ENCODE results near the gene REPS1.
"Not testable (repeated sequence)": the region's sequence is repeated elsewhere in the genome, so short reads cannot be mapped to it uniquely, and the experiment has no call there.

The REPS1 gene

GRCh38 chr6:138997136-138997535 lies 9.1 kb upstream of the REPS1 start:
- H3K27ac ChIP-seq (ENCODE audit: low read depth, low read length) = no peak overlapping the region
- WGBS = 94% methylated on average over 4 of the region's 5 CpGs
- H3K27me3 ChIP-seq (ENCODE audit: insufficient read depth, low read length) = no peaks in the 10 kb centered on the region
- H3K9me3 ChIP-seq (ENCODE audit: insufficient read depth, low read depth, low read length) = no peaks in the 10 kb centered on the region
- H3K36me3 ChIP-seq (ENCODE audit: insufficient read depth, low read length) = no peaks in the 10 kb centered on the region
- peaks cover 16% of the 10 kb centered on the region for H3K4me1 ChIP-seq (ENCODE audit: insufficient read depth, low read length)
- no peak overlapping the region for H3K9ac ChIP-seq (ENCODE audit: low read depth, low read length)
- H3K4me3 ChIP-seq (ENCODE audit: low read length) = no peak overlapping the region

GRCh38 chr6:138996524-138996923 lies 8.5 kb upstream of the REPS1 start:
- no peaks in the 10 kb centered on the region for H3K27me3 ChIP-seq (ENCODE audit: insufficient read depth, low read length)
- H3K9ac ChIP-seq (ENCODE audit: low read depth, low read length) = no peak overlapping the region
- H3K4me1 ChIP-seq (ENCODE audit: insufficient read depth, low read length) = peaks cover 16% of the 10 kb centered on the region
- no peaks in the 10 kb centered on the region for H3K36me3 ChIP-seq (ENCODE audit: insufficient read depth, low read length)
- H3K27ac ChIP-seq (ENCODE audit: low read depth, low read length) = no peak overlapping the region
- H3K4me3 ChIP-seq (ENCODE audit: low read length) = no peak overlapping the region
- 88% methylated on average over 3 of the region's 3 CpGs for WGBS
- no peaks in the 10 kb centered on the region for H3K9me3 ChIP-seq (ENCODE audit: insufficient read depth, low read depth, low read length)

GRCh38 chr6:138993410-138993809 lies 5.4 kb upstream of the REPS1 start:
- H3K9ac ChIP-seq (ENCODE audit: low read depth, low read length); H3K36me3 ChIP-seq (ENCODE audit: insufficient read depth, low read length); H3K4me3 ChIP-seq (ENCODE audit: low read length); H3K9me3 ChIP-seq (ENCODE audit: insufficient read depth, low read depth, low read length); H3K27me3 ChIP-seq (ENCODE audit: insufficient read depth, low read length); H3K27ac ChIP-seq (ENCODE audit: low read depth, low read length): not testable (repeated sequence)
- peaks cover 20% of the 10 kb centered on the region for H3K4me1 ChIP-seq (ENCODE audit: insufficient read depth, low read length)
- WGBS = 83% methylated on average over 1 of the region's 1 CpG

GRCh38 chr6:138992965-138993364 lies 4.9 kb upstream of the REPS1 start:
- not testable (repeated sequence) for H3K9ac ChIP-seq (ENCODE audit: low read depth, low read length); H3K27me3 ChIP-seq (ENCODE audit: insufficient read depth, low read length); H3K9me3 ChIP-seq (ENCODE audit: insufficient read depth, low read depth, low read length); H3K36me3 ChIP-seq (ENCODE audit: insufficient read depth, low read length); H3K4me3 ChIP-seq (ENCODE audit: low read length); H3K27ac ChIP-seq (ENCODE audit: low read depth, low read length)
- H3K4me1 ChIP-seq (ENCODE audit: insufficient read depth, low read length) = peaks cover 22% of the 10 kb centered on the region
- WGBS = 93% methylated on average over 5 of the region's 5 CpGs

- no peak overlapping the region for H3K27ac ChIP-seq (ENCODE audit: low read depth, low read length)
- no peaks in the 10 kb centered on the region for H3K27me3 ChIP-seq (ENCODE audit: insufficient read depth, low read length)
- H3K4me3 ChIP-seq (ENCODE audit: low read length) = no peak overlapping the region
- no peak overlapping the region for H3K9ac ChIP-seq (ENCODE audit: low read depth, low read length)
- 93% methylated on average over 5 of the region's 5 CpGs for WGBS
- H3K4me1 ChIP-seq (ENCODE audit: insufficient read depth, low read length) = peaks cover 20% of the 10 kb centered on the region
- H3K36me3 ChIP-seq (ENCODE audit: insufficient read depth, low read length) = no peaks in the 10 kb centered on the region
- H3K9me3 ChIP-seq (ENCODE audit: insufficient read depth, low read depth, low read length) = no peaks in the 10 kb centered on the region
Observed at GRCh38 chr6:138991206-138991605, 3.2 kb upstream of the REPS1 start.

- Histone ChIP-seq H3K9ac (ENCODE audit: low read depth, low read length) (no peak overlapping the region), H3K9me3 (ENCODE audit: insufficient read depth, low read depth, low read length) (no peaks in the 10 kb centered on the region), H3K4me3 (ENCODE audit: low read length) (no peak overlapping the region), H3K36me3 (ENCODE audit: insufficient read depth, low read length) (no peaks in the 10 kb centered on the region), H3K27ac (ENCODE audit: low read depth, low read length) (no peak overlapping the region), H3K27me3 (ENCODE audit: insufficient read depth, low read length) (no peaks in the 10 kb centered on the region), H3K4me1 (ENCODE audit: insufficient read depth, low read length) (peaks cover 36% of the 10 kb centered on the region)
- 94% methylated on average over 5 of the region's 5 CpGs for WGBS
Observed at GRCh38 chr6:138989098-138989983, 1.3 kb upstream of the REPS1 start.

GRCh38 chr6:138988469-138988834 lies 399 bp upstream of the REPS1 start:
- H3K27me3 ChIP-seq (ENCODE audit: insufficient read depth, low read length) = no peaks in the 10 kb centered on the region
- no peaks in the 10 kb centered on the region for H3K9me3 ChIP-seq (ENCODE audit: insufficient read depth, low read depth, low read length)
- H3K4me3 ChIP-seq (ENCODE audit: low read length) = peak overlapping the region; percentile 93
- H3K4me1 ChIP-seq (ENCODE audit: insufficient read depth, low read length) = peaks cover 31% of the 10 kb centered on the region
- 23% methylated on average over 11 of the region's 11 CpGs for WGBS
- no peaks in the 10 kb centered on the region for H3K36me3 ChIP-seq (ENCODE audit: insufficient read depth, low read length)
- no peak overlapping the region for H3K27ac ChIP-seq (ENCODE audit: low read depth, low read length)
- H3K9ac ChIP-seq (ENCODE audit: low read depth, low read length) = 0 out of 2 replicates have a peak overlapping the region, but pooled peaks have one; percentile 41

- H3K9ac ChIP-seq (ENCODE audit: low read depth, low read length) = peak overlapping the region; percentile 95
- WGBS = under 1% methylated on average over 35 of the region's 35 CpGs
- peak overlapping the region; percentile 89; the same call in 1 of the 2 replicates for H3K27ac ChIP-seq (ENCODE audit: low read depth, low read length)
- no peaks in the 10 kb centered on the region for H3K9me3 ChIP-seq (ENCODE audit: insufficient read depth, low read depth, low read length)
- H3K4me3 ChIP-seq (ENCODE audit: low read length) = peak overlapping the region; percentile 93
- H3K27me3 ChIP-seq (ENCODE audit: insufficient read depth, low read length) = no peaks in the 10 kb centered on the region
- H3K36me3 ChIP-seq (ENCODE audit: insufficient read depth, low read length) = no peaks in the 10 kb centered on the region
- peaks cover 32% of the 10 kb centered on the region for H3K4me1 ChIP-seq (ENCODE audit: insufficient read depth, low read length)
Observed at GRCh38 chr6:138987080-138987642, 892 bp downstream of the REPS1 start.

GRCh38 chr6:138986578-138986977 lies 1.5 kb downstream of the REPS1 start:
- Histone ChIP-seq H3K27me3 (ENCODE audit: insufficient read depth, low read length) (no peaks in the 10 kb centered on the region), H3K27ac (ENCODE audit: low read depth, low read length) (no peak overlapping the region), H3K36me3 (ENCODE audit: insufficient read depth, low read length) (no peaks in the 10 kb centered on the region), H3K9me3 (ENCODE audit: insufficient read depth, low read depth, low read length) (no peaks in the 10 kb centered on the region), H3K4me3 (ENCODE audit: low read length) (peak overlapping the region; percentile 93), H3K4me1 (ENCODE audit: insufficient read depth, low read length) (peaks cover 36% of the 10 kb centered on the region), H3K9ac (ENCODE audit: low read depth, low read length) (peak overlapping the region; percentile 95)
- WGBS = 8% methylated on average over 3 of the region's 3 CpGs

- no peak overlapping the region for H3K9ac ChIP-seq (ENCODE audit: low read depth, low read length)
- H3K36me3 ChIP-seq (ENCODE audit: insufficient read depth, low read length) = no peaks in the 10 kb centered on the region
- no peak overlapping the region for H3K27ac ChIP-seq (ENCODE audit: low read depth, low read length)
- peaks cover 69% of the 10 kb centered on the region for H3K4me1 ChIP-seq (ENCODE audit: insufficient read depth, low read length)
- no peak overlapping the region for H3K4me3 ChIP-seq (ENCODE audit: low read length)
- 85% methylated on average over 2 of the region's 2 CpGs for WGBS
- H3K9me3 ChIP-seq (ENCODE audit: insufficient read depth, low read depth, low read length) = no peaks in the 10 kb centered on the region
- H3K27me3 ChIP-seq (ENCODE audit: insufficient read depth, low read length) = no peaks in the 10 kb centered on the region
Observed at GRCh38 chr6:138981416-138981815, 6.6 kb downstream of the REPS1 start.

- H3K27me3 ChIP-seq (ENCODE audit: insufficient read depth, low read length) = no peaks in the 10 kb centered on the region
- H3K36me3 ChIP-seq (ENCODE audit: insufficient read depth, low read length) = no peaks in the 10 kb centered on the region
- no peak overlapping the region for H3K9ac ChIP-seq (ENCODE audit: low read depth, low read length)
- 89% methylated on average over 5 of the region's 5 CpGs for WGBS
- peaks cover 67% of the 10 kb centered on the region for H3K4me1 ChIP-seq (ENCODE audit: insufficient read depth, low read length)
- no peaks in the 10 kb centered on the region for H3K9me3 ChIP-seq (ENCODE audit: insufficient read depth, low read depth, low read length)
- no peak overlapping the region for H3K4me3 ChIP-seq (ENCODE audit: low read length)
- no peak overlapping the region for H3K27ac ChIP-seq (ENCODE audit: low read depth, low read length)
Observed at GRCh38 chr6:138979813-138980668, 8.0 kb downstream of the REPS1 start.

Measured in HUES64 (cell line).